Fibroblast of pulmonary artery (primary cell): ENCODE data around the gene MAPK8.
A peak's percentile ranks its signal among the peaks of the same experiment; 100 is the strongest.

Experiments used
- DNase-seq: peaks from one replicate; pipeline ENCODE4 v3.0.0-alpha.2; 2010; ENCODE audit warnings: low read depth
- H3K4me3 ChIP-seq: replicated peaks from 2 replicates; pipeline ENCODE4 v1.5.1; 2011; ENCODE audit warnings: low read depth, mild to moderate bottlenecking, control low read depth, low read length, moderate library complexity
- CTCF ChIP-seq: IDR thresholded peaks from 2 replicates; pipeline ENCODE4 v1.5.1; 2011; ENCODE audit warnings: mild to moderate bottlenecking, control low read depth, low read length, inconsistent platforms; ENCODE audit errors: missing control alignments

Gene MAPK8

GRCh38 chr10:48316236-48316635 lies 9.8 kb downstream of the MAPK8 start:
- no peak for TF ChIP-seq CTCF
- no peak overlapping the region for H3K4me3 ChIP-seq
- DNase-seq, result no peak

DNA sequence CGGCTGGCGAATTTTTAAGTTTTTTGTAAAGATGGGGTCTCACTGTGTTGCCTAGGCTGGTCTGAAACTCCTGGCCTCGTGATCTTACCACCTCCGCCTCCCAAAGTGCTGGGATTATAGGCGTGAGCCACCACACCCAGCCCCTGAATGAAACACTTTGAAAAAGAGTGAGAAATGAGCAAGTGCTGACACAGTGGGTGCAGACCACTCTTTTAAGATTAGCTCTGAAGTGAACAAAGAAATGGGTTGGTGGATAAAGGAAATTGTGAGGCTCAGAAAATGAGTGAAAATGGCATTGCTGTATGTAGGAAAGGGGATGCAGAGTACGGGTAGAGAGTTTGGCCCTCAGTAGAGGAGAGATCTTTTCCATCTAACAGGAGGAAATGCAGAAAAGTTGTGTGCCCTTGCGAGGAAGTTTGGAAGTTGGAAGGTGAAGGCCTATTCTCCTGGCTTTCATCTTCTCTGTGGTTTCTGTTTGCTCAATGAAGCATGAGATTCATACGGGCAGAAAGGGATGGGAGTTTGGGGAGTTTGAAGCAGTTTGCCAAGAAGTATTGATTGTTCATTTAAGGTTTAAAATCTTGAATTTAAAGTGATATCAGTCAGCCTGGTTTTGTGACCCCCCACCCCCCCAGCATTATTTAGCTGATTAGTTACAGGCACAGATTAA lies 11.0 kb downstream of the MAPK8 start:
- DNase-seq, result no peak
- TF ChIP-seq CTCF, result no peak
- H3K4me3 ChIP-seq, result no peak overlapping the region

- no peak for TF ChIP-seq CTCF
- no peak overlapping the region for H3K4me3 ChIP-seq
- no peak for DNase-seq
Measured at GRCh38 chr10:48322017-48322416, 15.5 kb downstream of the MAPK8 start.

DNA sequence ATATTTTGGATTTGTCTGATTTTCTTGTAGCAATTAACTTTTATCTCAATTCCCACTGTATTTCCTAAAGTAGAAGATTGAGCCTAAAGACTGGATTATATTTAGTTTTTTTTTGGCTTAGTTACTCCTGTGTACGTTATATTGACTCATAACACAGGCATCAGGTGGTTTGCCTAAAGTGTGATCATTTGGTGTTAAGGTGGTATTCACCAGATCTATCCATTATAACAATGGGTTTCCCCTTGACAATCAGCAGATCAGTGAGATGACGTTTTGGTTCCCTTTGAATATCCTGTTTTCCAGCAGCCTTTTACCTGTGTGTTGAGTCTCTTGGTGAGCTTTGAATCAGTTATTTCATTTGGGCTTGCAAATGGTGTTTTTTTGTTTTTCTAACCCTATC lies 18.1 kb downstream of the MAPK8 start:
- H3K4me3 ChIP-seq, result no peak overlapping the region
- no peak for DNase-seq
- TF ChIP-seq CTCF, result no peak

GRCh38 chr10:48330269-48330668 lies 23.8 kb downstream of the MAPK8 start:
- TF ChIP-seq CTCF, result no peak
- peak; percentile 63 for DNase-seq
- H3K4me3 ChIP-seq, result no peak overlapping the region

DNA sequence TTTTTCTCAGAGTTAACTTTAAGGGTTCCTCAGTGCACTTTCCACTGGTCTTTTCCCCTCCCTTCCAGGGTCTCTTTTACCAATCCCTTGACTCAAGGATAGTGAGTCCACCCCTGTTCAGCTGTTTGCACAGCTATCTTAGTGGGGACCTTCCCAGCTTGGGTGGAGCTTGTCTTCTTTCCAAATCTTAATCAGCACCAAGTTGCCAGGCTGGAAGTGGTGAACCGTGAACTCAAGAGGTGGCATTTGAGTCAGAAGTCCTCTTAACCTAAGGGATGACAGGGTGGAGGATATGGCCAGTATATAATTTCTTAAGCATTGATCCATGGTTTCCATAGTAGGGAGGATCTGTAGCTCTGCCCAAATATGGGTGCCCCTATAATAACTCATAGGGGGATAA lies 25.0 kb downstream of the MAPK8 start:
- DNase-seq, result no peak
- no peak overlapping the region for H3K4me3 ChIP-seq
- TF ChIP-seq CTCF, result no peak

DNA sequence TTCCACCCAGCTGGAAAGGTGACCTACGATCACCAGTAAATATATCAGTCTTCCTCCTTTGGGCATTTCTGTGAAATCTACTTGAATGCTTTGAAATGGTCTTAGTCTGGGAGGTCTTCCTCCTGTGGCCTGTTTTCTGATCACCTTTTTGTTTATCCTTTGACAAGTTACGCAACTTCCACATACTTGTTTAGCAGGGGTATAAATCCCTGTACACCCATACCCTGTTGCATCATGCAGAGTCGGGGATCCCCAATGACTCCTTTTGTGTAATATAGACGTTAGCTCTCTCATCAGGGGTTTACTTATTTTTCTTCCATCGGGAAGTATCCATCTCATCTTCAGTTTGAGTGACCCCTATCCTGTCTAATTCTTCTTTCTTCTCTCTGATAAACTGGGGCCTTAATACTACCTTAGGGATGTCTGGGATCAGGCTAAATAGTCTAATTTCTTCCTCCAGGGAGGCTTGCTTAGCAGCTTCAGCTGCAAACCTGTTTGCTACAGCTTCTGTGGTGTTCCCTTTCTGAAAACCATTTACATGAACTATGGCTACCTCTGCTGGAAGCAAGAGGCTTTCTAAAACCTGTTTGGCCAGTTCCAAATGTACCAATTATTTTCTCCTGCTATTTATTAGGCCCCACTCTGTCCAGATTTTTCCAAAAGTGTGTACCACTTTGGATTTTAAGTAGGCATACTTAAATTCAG lies 25.8 kb downstream of the MAPK8 start:
- no peak for DNase-seq
- no peak overlapping the region for H3K4me3 ChIP-seq
- TF ChIP-seq CTCF, result no peak
